H1 (cell line): ENCODE data around the gene PRSS53. TPM values are rescaled to one million over a fixed set of nuclear protein-coding genes. Genes with fewer than 3 reads are reported as not detected.

Source experiments
- CTCF ChIA-PET: fragments of 300-600 bp; sonication (Branson Sonifier 250); formaldehyde crosslinking; loops from one replicate; lab custom pipeline; 2021; ENCODE audit not compliant: partially characterized antibody; lab: Charles Lee
- POLR2A ChIA-PET: fragments of 300-600 bp; sonication (Branson Sonifier 250); formaldehyde crosslinking; loops from one replicate; lab custom pipeline; 2021; ENCODE audit warnings: inconsistent platforms; ENCODE audit not compliant: partially characterized antibody; lab: Charles Lee
- DNase-seq, 2 experiments: peaks; one replicate each; pipeline versions ENCODE4 v3.0.0 to v3.0.0-alpha.2; 2010 to 2022; ENCODE audit warnings: low spot score in 2 of 2, low read depth in 1 of 2, mixed read lengths in 1 of 2
- FAIRE-seq: peaks from 2 replicates; lab custom pipeline; 2011; peaks lifted over from hg19 to GRCh38; lab: Jason Lieb, UNC
- H2AFZ ChIP-seq: 2 replicates; pipeline ENCODE4 v1.8.1; 2012; ENCODE audit warnings: low read length, inconsistent platforms
- H2AK5ac ChIP-seq: 2 replicates; pipeline ENCODE4 v1.6.1; 2013; ENCODE audit warnings: low read depth, low read length
- H2BK120ac ChIP-seq: replicated peaks from 2 replicates; pipeline ENCODE3; 2013; ENCODE audit warnings: low read depth, low read length, inconsistent platforms
- H2BK12ac ChIP-seq: 2 replicates; pipeline ENCODE4 v1.6.1; 2013; ENCODE audit warnings: low read depth, low read length
- H2BK15ac ChIP-seq: 2 replicates; pipeline ENCODE4 v1.6.1; 2013; ENCODE audit warnings: low read length
- H2BK20ac ChIP-seq: 2 replicates; pipeline ENCODE4 v1.6.1; 2013; ENCODE audit warnings: low read length
- H2BK5ac ChIP-seq: 2 replicates; pipeline ENCODE4 v1.6.1; 2013; ENCODE audit warnings: low read depth, low read length
- H3K14ac ChIP-seq: 2 replicates; pipeline ENCODE4 v1.6.1; 2013; ENCODE audit warnings: inconsistent platforms; ENCODE audit not compliant: insufficient read length
- H3K18ac ChIP-seq: 2 replicates; pipeline ENCODE4 v1.6.1; 2013; ENCODE audit warnings: low read length; ENCODE audit errors: extremely low read depth
- H3K23ac ChIP-seq: 2 replicates; pipeline ENCODE4 v1.6.1; 2013; ENCODE audit warnings: inconsistent platforms; ENCODE audit not compliant: insufficient read length
- H3K23me2 ChIP-seq: 2 replicates; pipeline ENCODE4 v1.6.1; 2013; ENCODE audit warnings: low read depth, low read length
- H3K27ac ChIP-seq: 2 replicates; pipeline ENCODE4 v1.6.1; 2011; ENCODE audit warnings: low read depth, low read length, inconsistent platforms
- H3K27me3 ChIP-seq, 4 experiments: replicated peaks in 1 of 4; 1 replicate in 1 of 4; 2 replicates in 3 of 4; pipeline versions ENCODE4 v1.6.1 to v1.8.1; 2011 to 2013; ENCODE audit warnings: low read length in 3 of 4, mild to moderate bottlenecking in 3 of 4, inconsistent platforms in 2 of 4, mixed read lengths in 2 of 4, moderate library complexity in 1 of 4; ENCODE audit not compliant: control insufficient read depth in 3 of 4, insufficient read depth in 3 of 4; ENCODE audit errors: extremely low read depth in 1 of 4
- H3K36me3 ChIP-seq, 4 experiments: 2 replicates each; pipeline versions ENCODE4 v1.6.1 to v1.8.1; 2011 to 2013; ENCODE audit warnings: mild to moderate bottlenecking in 4 of 4, low read length in 3 of 4, moderate library complexity in 2 of 4, control low read depth in 1 of 4, inconsistent platforms in 1 of 4; ENCODE audit not compliant: insufficient read depth in 4 of 4, control insufficient read depth in 2 of 4
- H3K4ac ChIP-seq: replicated peaks from 2 replicates; pipeline ENCODE3; 2013; ENCODE audit warnings: low read length, low read depth, mixed read lengths, inconsistent platforms; ENCODE audit not compliant: insufficient read length
- H3K4me1 ChIP-seq, 4 experiments: replicated peaks in 1 of 4; 1 replicate in 1 of 4; 2 replicates in 3 of 4; pipeline versions ENCODE4 v1.6.1 to v1.8.1; 2011 to 2013; ENCODE audit warnings: low read length in 3 of 4, inconsistent platforms in 2 of 4, mixed read lengths in 1 of 4; ENCODE audit not compliant: insufficient read depth in 4 of 4, control insufficient read depth in 3 of 4
- H3K4me2 ChIP-seq, 2 experiments: 2 replicates each; pipeline versions ENCODE4 v1.6.1 to v1.8.1; 2011 to 2013; ENCODE audit warnings: low read depth in 2 of 2, low read length in 2 of 2, control low read depth in 1 of 2, inconsistent platforms in 1 of 2, mild to moderate bottlenecking in 1 of 2; ENCODE audit not compliant: insufficient read depth in 1 of 2
- H3K4me3 ChIP-seq, 4 experiments: fragments of 200-600, 300-600 bp in 1 of 4; sonication (generic), shearing (Covaris generic), sonication (Bioruptor Twin) in 1 of 4; 2 replicates each; pipeline versions ENCODE4 v1.5.1 to v1.8.1; 2011 to 2016; ENCODE audit warnings: low read length in 4 of 4, low read depth in 3 of 4, control low read depth in 2 of 4, inconsistent platforms in 2 of 4, mild to moderate bottlenecking in 2 of 4, mixed read lengths in 1 of 4, moderate library complexity in 1 of 4; ENCODE audit not compliant: insufficient read depth in 2 of 4; ENCODE audit errors: extremely low read depth in 1 of 4
- H3K56ac ChIP-seq: replicated peaks from 2 replicates; pipeline ENCODE3; 2013; ENCODE audit warnings: low read depth, mild to moderate bottlenecking, mixed read lengths, low read length, inconsistent platforms; ENCODE audit not compliant: insufficient read length
- H3K79me1 ChIP-seq: 2 replicates; pipeline ENCODE4 v1.6.1; 2013; ENCODE audit warnings: low read depth, low read length, control low read depth
- H3K79me2 ChIP-seq, 2 experiments: 2 replicates each; pipeline versions ENCODE4 v1.6.1 to v1.8.1; 2012 to 2013; ENCODE audit warnings: low read length in 2 of 2, mild to moderate bottlenecking in 2 of 2, inconsistent platforms in 1 of 2; ENCODE audit not compliant: insufficient read depth in 2 of 2, control insufficient read depth in 1 of 2
- H3K9ac ChIP-seq, 4 experiments: replicated peaks in 1 of 4; 1 replicate in 1 of 4; 2 replicates in 3 of 4; pipeline versions ENCODE4 v1.6.1 to v1.8.1; 2011 to 2013; ENCODE audit warnings: low read depth in 3 of 4, low read length in 3 of 4, control low read depth in 2 of 4, mild to moderate bottlenecking in 2 of 4, moderate library complexity in 2 of 4, inconsistent platforms in 1 of 4; ENCODE audit errors: extremely low read depth in 1 of 4
- H3K9me3 ChIP-seq, 2 experiments: 2 replicates each; pipeline versions ENCODE4 v1.6.1 to v1.8.1; 2012 to 2013; ENCODE audit warnings: mild to moderate bottlenecking in 2 of 2, moderate library complexity in 2 of 2, control low read depth in 1 of 2, inconsistent platforms in 1 of 2, low read depth in 1 of 2, low read length in 1 of 2, mixed read lengths in 1 of 2; ENCODE audit not compliant: insufficient read depth in 2 of 2
- H4K20me1 ChIP-seq, 2 experiments: replicated peaks in 1 of 2; 2 replicates each; pipeline versions ENCODE3 to v1.8.1; 2011 to 2013; ENCODE audit warnings: inconsistent platforms in 2 of 2, low read length in 2 of 2, mild to moderate bottlenecking in 1 of 2; ENCODE audit not compliant: insufficient read depth in 2 of 2, control insufficient read depth in 1 of 2
- H4K5ac ChIP-seq: 2 replicates; pipeline ENCODE4 v1.6.1; 2013; ENCODE audit warnings: low read length, low read depth, mixed read lengths, inconsistent platforms; ENCODE audit not compliant: insufficient read length
- H4K8ac ChIP-seq: 2 replicates; pipeline ENCODE4 v1.8.0; 2013; ENCODE audit warnings: mild to moderate bottlenecking, moderate library complexity, low read length, inconsistent platforms; ENCODE audit not compliant: insufficient read depth; ENCODE audit errors: extremely low read depth
- H4K91ac ChIP-seq: replicated peaks from 2 replicates; pipeline ENCODE3; 2013; ENCODE audit warnings: low read length, mixed read lengths, inconsistent platforms; ENCODE audit not compliant: insufficient read length
- BCL11A ChIP-seq, 2 experiments: IDR thresholded peaks; one replicate each; pipeline ENCODE4 v1.6.1; 2011; ENCODE audit warnings: low read depth in 2 of 2, low read length in 2 of 2, mild to moderate bottlenecking in 2 of 2
- CHD2 ChIP-seq: IDR thresholded peaks from 2 replicates; pipeline ENCODE4 v1.6.1; 2012; ENCODE audit warnings: low read length, improper control_type of control experiment
- CREB1 ChIP-seq: IDR thresholded peaks from 2 replicates; pipeline ENCODE4 v1.6.1; 2012; ENCODE audit warnings: inconsistent platforms
- RXRA ChIP-seq: IDR thresholded peaks from 2 replicates; pipeline ENCODE4 v1.6.1; 2011; ENCODE audit warnings: low read depth, mild to moderate bottlenecking, low read length, moderate library complexity; ENCODE audit not compliant: insufficient read depth
- SAP30 ChIP-seq: fragments of 300-600 bp; sonication (generic); IDR thresholded peaks from 2 replicates; pipeline ENCODE4 v1.7.1; 2012; ENCODE audit warnings: low read length, moderate library complexity, mild to moderate bottlenecking, inconsistent platforms; ENCODE audit not compliant: insufficient read depth, insufficient replicate concordance
- SIN3A ChIP-seq, 2 experiments: IDR thresholded peaks in 1 of 2; conservative IDR thresholded peaks in 1 of 2; 2 replicates each; pipeline ENCODE4 v1.6.1; 2011 to 2012; ENCODE audit warnings: low read length in 2 of 2, improper control_type of control experiment in 1 of 2, low read depth in 1 of 2, mild to moderate bottlenecking in 1 of 2
- TAF7 ChIP-seq: optimal IDR thresholded peaks from 2 replicates; pipeline ENCODE3; 2011; ENCODE audit warnings: low read depth, mild to moderate bottlenecking, inconsistent platforms, low read length, moderate library complexity, borderline replicate concordance
- TBP ChIP-seq: IDR thresholded peaks from 2 replicates; pipeline ENCODE4 v1.6.1; 2011; ENCODE audit warnings: low read depth, low read length, improper control_type of control experiment
- TEAD4 ChIP-seq: IDR thresholded peaks from 2 replicates; pipeline ENCODE4 v1.6.1; 2012; ENCODE audit warnings: low read depth, low read length, inconsistent platforms, mixed read lengths
- WGBS, 2 experiments: shearing (Covaris generic) in 1 of 2; methylation state at CpG; one replicate each; pipeline versions ENCODE4 v1.1.6 to v1.1.7; 2013 to 2015; ENCODE audit warnings: low lambda C conversion rate in 2 of 2, mixed read lengths in 2 of 2, inconsistent platforms in 1 of 2, low coverage in 1 of 2, missing lambda C conversion rate in 1 of 2; ENCODE audit not compliant: insufficient replicate concordance in 2 of 2, insufficient coverage in 1 of 2, insufficient read length in 1 of 2; ENCODE audit errors: extremely low coverage in 1 of 2, missing lambda C conversion rate in 1 of 2; 5-methylcytosine and 5-hydroxymethylcytosine counted together
- polyA plus RNA-seq, 7 experiments: library from polyadenylated mRNA; depleted of rRNA in 3 of 7; stranded (reverse) in 5 of 7; unstranded in 2 of 7; fragments of >200 nt in 5 of 7; fragments of 200-250 nt in 2 of 7; gene quantifications; 1 replicate in 5 of 7; 2 replicates in 1 of 7; 4 replicates in 1 of 7; pipeline versions ENCODE4 v1.2.1 to v1.2.3, GENCODE V29; 2011 to 2013; ENCODE audit warnings: missing spikeins in 2 of 7, mixed read lengths in 2 of 7
- total RNA-seq: library from RNA; stranded (reverse); fragmentation: NEBNext Ultra II Directional; extraction: Animal tissue kit (Norgen Biotek cat#: 25700); gene quantifications from 2 replicates; pipeline ENCODE4 v1.2.1, GENCODE V29; 2021
- TF ChIP-seq, protein P1 (sequence below), 3 experiments: IDR thresholded peaks; 1 replicate in 2 of 3; 2 replicates in 1 of 3; pipeline versions ENCODE4 v1.5.1 to v1.6.1; 2011; ENCODE audit warnings: low read length in 3 of 3, mild to moderate bottlenecking in 3 of 3, inconsistent platforms in 2 of 3, low read depth in 1 of 3, moderate library complexity in 1 of 3; ENCODE audit not compliant: insufficient read depth in 1 of 3; ENCODE audit errors: control extremely low read depth in 1 of 3

PRSS53 gene
- total and polyA plus RNA-seq, 2 of the 8 experiments (the other 6 are each of a cell fraction or from before 2014, with no cell fraction given), result 1.7 to 2.6 TPM

DNA sequence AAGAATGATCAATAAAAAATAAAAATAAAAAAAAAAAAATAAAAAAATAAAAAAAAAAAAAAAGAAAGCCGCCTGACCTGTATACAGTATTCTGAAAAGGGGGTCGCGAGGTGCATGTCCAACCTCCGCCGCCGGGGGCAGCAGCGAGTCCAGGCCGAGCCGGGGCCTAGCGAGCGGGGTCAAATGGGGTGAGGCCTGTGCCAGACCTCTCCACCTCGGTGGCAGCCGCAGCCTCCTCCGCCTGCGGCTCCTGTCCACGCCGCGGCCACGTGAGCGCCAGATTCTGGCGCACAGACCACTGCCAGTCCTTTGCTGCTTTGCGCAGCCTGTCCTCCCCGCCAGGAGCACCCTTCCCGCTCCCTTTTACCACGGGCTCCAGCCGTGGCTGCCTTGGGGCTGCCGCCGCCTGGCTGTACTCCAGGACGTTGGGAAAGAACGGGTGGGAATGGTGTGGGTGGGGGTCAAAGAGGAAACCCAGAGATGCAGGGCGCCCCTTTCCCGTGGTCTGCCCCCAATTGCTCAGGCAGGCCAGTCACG, 17.0 kb upstream of the PRSS53 start:
- Histone ChIP-seq H4K8ac (peak overlapping the region; percentile 95), H2BK12ac (no peak overlapping the region), H2BK5ac (no peak overlapping the region; the same call in 1 of the 2 replicates), H3K27me3 (no peaks in the 10 kb centered on the region), H3K36me3 (peaks cover 0 to 8% (median 7%) of the 10 kb centered on the region in 4 experiments; a peak in 5 of 8 replicates), H3K18ac (peak overlapping the region; percentile 32), H3K56ac (no peak overlapping the region), H3K23ac (no peak overlapping the region), H3K4me2 (peak overlapping the region in 1 of 2 experiments; percentile 36; a peak in 1 of 4 replicates), H2BK20ac (no peak overlapping the region), H3K4me3 (no peak overlapping the region; a peak in 1 of 8 replicates), H4K20me1 (no peaks in the 10 kb centered on the region), H3K79me1 (no peaks in the 10 kb centered on the region), H3K79me2 (no peaks in the 10 kb centered on the region), H3K9me3 (no peaks in the 10 kb centered on the region), H2BK120ac (no peak overlapping the region), H3K27ac (no peak overlapping the region), H3K4me1 (peaks cover 0 to 5% (median 2%) of the 10 kb centered on the region in 4 experiments; a peak in 1 of 7 replicates), H4K91ac (no peak overlapping the region), H2BK15ac (no peak overlapping the region), H3K14ac (no peak overlapping the region), H2AFZ (peak overlapping the region; percentile 77), H3K9ac (no peak overlapping the region), H3K23me2 (peaks cover 8% of the 10 kb centered on the region), H2AK5ac (no peak overlapping the region), H4K5ac (no peak overlapping the region), H3K4ac (no peak overlapping the region)
- no peak for FAIRE-seq
- peak; percentile 41 to 100 for DNase-seq
- 39% methylated on average over 32 of the region's 33 CpGs; no CpG with 5 or more reads in 1 of the 2 experiments for WGBS, 2 experiments
- ChIA-PET POLR2A (no interaction called here), CTCF (no interaction called here)
- TF ChIP-seq CHD2 (no peak), TBP (0 out of 2 replicates have a peak, but pooled peaks have one; percentile 26), SAP30 (no peak), TEAD4 (peak; percentile 20; the same call in 1 of the 2 replicates), RXRA (peak; percentile 85), CREB1 (peak; percentile 29; the same call in 1 of the 2 replicates), SIN3A (conservative IDR thresholded peaks at IDR 0.05 in 1 of 2, IDR thresholded peaks at IDR 0.05 in 1 of 2; ENCODE audit: low read depth in 1 of 2, low read length in 2 of 2) (0 out of 4 replicates have a peak, but pooled peaks of 1 of the 2 experiments have one; percentile 42), BCL11A (IDR thresholded peaks at IDR 0.05; ENCODE audit: low read depth in 2 of 2, low read length in 2 of 2) (no peak), TAF7 (no peak)
- TF ChIP-seq, protein P1, sequence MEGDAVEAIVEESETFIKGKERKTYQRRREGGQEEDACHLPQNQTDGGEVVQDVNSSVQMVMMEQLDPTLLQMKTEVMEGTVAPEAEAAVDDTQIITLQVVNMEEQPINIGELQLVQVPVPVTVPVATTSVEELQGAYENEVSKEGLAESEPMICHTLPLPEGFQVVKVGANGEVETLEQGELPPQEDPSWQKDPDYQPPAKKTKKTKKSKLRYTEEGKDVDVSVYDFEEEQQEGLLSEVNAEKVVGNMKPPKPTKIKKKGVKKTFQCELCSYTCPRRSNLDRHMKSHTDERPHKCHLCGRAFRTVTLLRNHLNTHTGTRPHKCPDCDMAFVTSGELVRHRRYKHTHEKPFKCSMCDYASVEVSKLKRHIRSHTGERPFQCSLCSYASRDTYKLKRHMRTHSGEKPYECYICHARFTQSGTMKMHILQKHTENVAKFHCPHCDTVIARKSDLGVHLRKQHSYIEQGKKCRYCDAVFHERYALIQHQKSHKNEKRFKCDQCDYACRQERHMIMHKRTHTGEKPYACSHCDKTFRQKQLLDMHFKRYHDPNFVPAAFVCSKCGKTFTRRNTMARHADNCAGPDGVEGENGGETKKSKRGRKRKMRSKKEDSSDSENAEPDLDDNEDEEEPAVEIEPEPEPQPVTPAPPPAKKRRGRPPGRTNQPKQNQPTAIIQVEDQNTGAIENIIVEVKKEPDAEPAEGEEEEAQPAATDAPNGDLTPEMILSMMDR (IDR thresholded peaks at IDR 0.05; ENCODE audit: control extremely low read depth in 1 of 3, insufficient read depth in 1 of 3, low read depth in 1 of 3, low read length in 3 of 3), result peak; percentile 66 to 87 (median 73)
